Measurements from ENCODE around the gene MYL4. TPM values are rescaled to one million over a fixed set of nuclear protein-coding genes. Genes with fewer than 3 reads are reported as not detected.
"Not testable (repeated sequence)": the region's sequence is repeated elsewhere in the genome, so short reads cannot be mapped to it uniquely, and the experiment has no call there.

The MYL4 gene
- polyA plus RNA-seq, 1 experiment: 0.21 TPM

- POLR2A ChIA-PET: no interaction called here
- H3K27me3 ChIP-seq (ENCODE audit: control insufficient read depth, insufficient read depth, low read length): peaks cover 2% of the 10 kb centered on the region; the same call in 1 of the 2 replicates
- no peaks in the 10 kb centered on the region for H3K36me3 ChIP-seq (ENCODE audit: control insufficient read depth, insufficient read depth, low read length)
- no peak for DNase-seq (ENCODE audit: low read depth)
- H3K4me3 ChIP-seq (ENCODE audit: low read depth, low read length): no peak overlapping the region
- no peak for TF ChIP-seq CTCF (IDR thresholded peaks at IDR 0.05; ENCODE audit: insufficient read depth, low read depth, low read length)
- CTCF ChIA-PET: no interaction called here
Observed at GRCh38 chr17:47214931-47215330, 5.8 kb downstream of the MYL4 start.

- DNase-seq (ENCODE audit: low read depth); H3K27me3 ChIP-seq (ENCODE audit: control insufficient read depth, insufficient read depth, low read length); POLR2A ChIA-PET; H3K36me3 ChIP-seq (ENCODE audit: control insufficient read depth, insufficient read depth, low read length); CTCF ChIA-PET; H3K4me3 ChIP-seq (ENCODE audit: low read depth, low read length): not testable (repeated sequence)
Observed at GRCh38 chr17:47216821-47217220, 7.7 kb downstream of the MYL4 start.

- H3K4me3 ChIP-seq (ENCODE audit: low read depth, low read length); DNase-seq (ENCODE audit: low read depth); H3K36me3 ChIP-seq (ENCODE audit: control insufficient read depth, insufficient read depth, low read length); POLR2A ChIA-PET; H3K27me3 ChIP-seq (ENCODE audit: control insufficient read depth, insufficient read depth, low read length): not testable (repeated sequence)
- CTCF ChIA-PET: interaction anchor here (0.7 kb wide), 1 partner anchor 27 kb away, joined by 3 read pairs; no protein-coding TSS in a partner anchor
Observed at GRCh38 chr17:47217279-47217678, 8.1 kb downstream of the MYL4 start.

- ChIA-PET POLR2A (no interaction called here), CTCF (interaction anchor here (0.9 to 1.0 kb wide), 2 partner anchors 11 to 96 kb away, joined by 3 read pairs; no protein-coding TSS in a partner anchor)
- no peaks in the 10 kb centered on the region for H3K36me3 ChIP-seq (ENCODE audit: control insufficient read depth, insufficient read depth, low read length)
- no peaks in the 10 kb centered on the region for H3K27me3 ChIP-seq (ENCODE audit: control insufficient read depth, insufficient read depth, low read length)
- no peak for DNase-seq (ENCODE audit: low read depth)
- no peak for TF ChIP-seq CTCF (IDR thresholded peaks at IDR 0.05; ENCODE audit: insufficient read depth, low read depth, low read length)
- H3K4me3 ChIP-seq (ENCODE audit: low read depth, low read length): no peak overlapping the region
Observed at GRCh38 chr17:47218896-47219430, 9.8 kb downstream of the MYL4 start.

- no peak for TF ChIP-seq CTCF (IDR thresholded peaks at IDR 0.05; ENCODE audit: insufficient read depth, low read depth, low read length)
- CTCF ChIA-PET: interaction anchor here (0.8 to 0.9 kb wide), 2 partner anchors 9 to 11 kb away, joined by 3 to 4 read pairs; partner anchors contain the start of gene MYL4
- no peak for DNase-seq (ENCODE audit: low read depth)
- POLR2A ChIA-PET: no interaction called here
- Histone ChIP-seq H3K36me3 (ENCODE audit: control insufficient read depth, insufficient read depth, low read length) (no peaks in the 10 kb centered on the region), H3K27me3 (ENCODE audit: control insufficient read depth, insufficient read depth, low read length) (no peaks in the 10 kb centered on the region), H3K4me3 (ENCODE audit: low read depth, low read length) (no peak overlapping the region)
Observed at GRCh38 chr17:47219621-47220475, 10.7 kb downstream of the MYL4 start.

GRCh38 chr17:47220531-47220999 is 11.4 kb downstream of the MYL4 start:
- Histone ChIP-seq H3K36me3 (ENCODE audit: control insufficient read depth, insufficient read depth, low read length) (no peaks in the 10 kb centered on the region), H3K27me3 (ENCODE audit: control insufficient read depth, insufficient read depth, low read length) (no peaks in the 10 kb centered on the region), H3K4me3 (ENCODE audit: low read depth, low read length) (no peak overlapping the region)
- TF ChIP-seq CTCF (IDR thresholded peaks at IDR 0.05; ENCODE audit: insufficient read depth, low read depth, low read length): no peak
- ChIA-PET POLR2A (no interaction called here), CTCF (interaction anchor here (0.8 to 1.2 kb wide), 3 partner anchors 9 to 12 kb away, joined by 3 to 4 read pairs (median 3); partner anchors contain the start of gene MYL4)
- DNase-seq (ENCODE audit: low read depth): no peak
